ENCODE data around the gene SLC2A8.

SLC2A8 gene

GRCh38 chr9:127423934-127424675 is 27.1 kb downstream of the SLC2A8 start, which contains the start of gene ZNF79:
Gene ZNF79 (plus strand): TSS chr9:127424382. CDS start chr9:127424788, 406 bp downstream.
- peaks cover 0 to 40% (median 29%) of the 10 kb centered on the region in 4 donors for H3K4me1 ChIP-seq
- no peak for TF ChIP-seq CTCF (IDR thresholded peaks at IDR 0.05)
- no peaks in the 10 kb centered on the region for H3K27me3 ChIP-seq
- intact Hi-C loops (cut with DNase I; ENCODE audit: low total_unique reads): no loop called here
- H3K27ac ChIP-seq: peak within 1 kb of the TSS; percentile 81 to 87
- H3K36me3 ChIP-seq: peaks cover 4 to 11% (median 5%) of the 10 kb centered on the region in 3 donors
- peak; percentile 92 to 96 for DNase-seq
- H3K4me3 ChIP-seq: peak within 1 kb of the TSS; percentile 63 to 88
- H3K9me3 ChIP-seq: no peaks in the 10 kb centered on the region

DNA sequence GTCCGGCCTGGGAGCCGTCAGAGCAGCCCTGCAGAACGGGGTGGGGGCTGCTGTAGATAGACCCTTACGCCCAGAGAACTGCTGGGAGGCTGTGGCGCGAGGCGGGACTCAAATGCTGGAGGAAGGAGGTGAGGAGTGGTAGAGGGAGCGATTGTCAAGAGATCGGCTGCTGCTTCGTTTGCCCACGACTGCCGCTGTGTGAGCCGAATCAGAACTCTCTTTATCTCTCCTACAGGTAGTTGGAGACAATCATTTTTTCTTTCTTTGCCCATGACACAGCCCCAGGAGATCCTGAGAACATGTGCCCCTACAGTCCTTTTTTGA is 27.7 kb downstream of the SLC2A8 start:
- Histone ChIP-seq H3K4me3 (peak overlapping the region; percentile 63 to 88), H3K27me3 (no peaks in the 10 kb centered on the region), H3K36me3 (peaks cover 8 to 17% (median 10%) of the 10 kb centered on the region in 3 donors), H3K4me1 (peaks cover 0 to 40% (median 29%) of the 10 kb centered on the region in 4 donors), H3K27ac (peak overlapping the region; percentile 81 to 87), H3K9me3 (no peaks in the 10 kb centered on the region)
- no peak for TF ChIP-seq CTCF (IDR thresholded peaks at IDR 0.05)
- peak in 1 of 2 donors; percentile 39 for DNase-seq
- intact Hi-C loops (cut with DNase I; ENCODE audit: low total_unique reads): no loop called here

DNA sequence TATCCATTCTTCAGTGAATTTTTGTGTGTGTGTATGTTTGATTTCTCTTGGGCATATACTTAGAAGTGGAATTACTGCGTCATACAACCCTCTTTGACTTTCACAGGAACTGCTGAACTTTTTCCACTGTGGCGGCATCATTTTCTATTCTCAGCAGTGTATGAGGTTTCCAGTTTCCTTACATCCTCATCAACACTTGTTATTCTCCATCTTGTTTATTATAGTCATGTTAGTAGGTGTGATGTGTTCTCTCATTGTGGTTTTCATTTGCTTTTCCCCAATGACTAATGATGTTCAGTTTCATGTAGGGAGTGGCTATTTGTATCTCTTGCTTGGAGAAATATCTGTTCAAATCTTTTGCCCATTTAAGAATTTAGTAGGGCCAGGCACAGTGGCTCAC is 29.8 kb downstream of the SLC2A8 start:
- DNase-seq: no peak
- no peak for TF ChIP-seq CTCF (IDR thresholded peaks at IDR 0.05)
- no peak overlapping the region for H3K4me3 ChIP-seq
- no peak overlapping the region for H3K27ac ChIP-seq
- H3K4me1 ChIP-seq: peaks cover 0 to 40% (median 28%) of the 10 kb centered on the region in 4 donors
- no peaks in the 10 kb centered on the region for H3K27me3 ChIP-seq
- intact Hi-C loops (cut with DNase I; ENCODE audit: low total_unique reads): no loop called here
- no peaks in the 10 kb centered on the region for H3K9me3 ChIP-seq
- H3K36me3 ChIP-seq: peaks cover 15 to 35% (median 20%) of the 10 kb centered on the region in 3 donors

- Histone ChIP-seq H3K27ac (no peak overlapping the region), H3K9me3 (no peaks in the 10 kb centered on the region), H3K4me3 (no peak overlapping the region), H3K27me3 (no peaks in the 10 kb centered on the region), H3K36me3 (peaks cover 15 to 49% (median 23%) of the 10 kb centered on the region in 3 donors), H3K4me1 (peaks cover 0 to 27% (median 15%) of the 10 kb centered on the region in 4 donors)
- DNase-seq: no peak
- intact Hi-C loops (cut with DNase I; ENCODE audit: low total_unique reads): no loop called here
- no peak for TF ChIP-seq CTCF (IDR thresholded peaks at IDR 0.05)
These were observed 31.4 kb downstream of the SLC2A8 start for GRCh38 chr9:127428348-127428747.

- TF ChIP-seq CTCF (IDR thresholded peaks at IDR 0.05): no peak
- Histone ChIP-seq H3K27me3 (no peaks in the 10 kb centered on the region), H3K36me3 (peaks cover 27 to 70% (median 44%) of the 10 kb centered on the region in 3 donors), H3K27ac (no peak overlapping the region), H3K4me3 (no peak overlapping the region), H3K9me3 (no peaks in the 10 kb centered on the region), H3K4me1 (peaks cover 0 to 19% (median 8%) of the 10 kb centered on the region in 4 donors)
- DNase-seq: no peak
- intact Hi-C loops (cut with DNase I; ENCODE audit: low total_unique reads): no loop called here
These were observed 33.4 kb downstream of the SLC2A8 start for GRCh38 chr9:127430415-127430814.

Measured in tibial artery (tissue), 4 donors.